Epithelial cell of esophagus (primary cell): Measurements from ENCODE around the gene MTURN.

ENCODE experiments used
- DNase-seq: peaks from one replicate; pipeline ENCODE4 v3.0.0; 2010; ENCODE audit warnings: low read depth
- H3K4me3 ChIP-seq: 2 replicates; pipeline ENCODE4 v1.5.1; 2011; ENCODE audit warnings: mild to moderate bottlenecking, low read length, control low read depth
- CTCF ChIP-seq: IDR thresholded peaks from 2 replicates; pipeline ENCODE4 v1.5.1; 2011; ENCODE audit warnings: low read depth, mild to moderate bottlenecking, low read length, control low read depth, inconsistent platforms; ENCODE audit not compliant: insufficient read depth; ENCODE audit errors: missing control alignments

Gene MTURN

GRCh38 chr7:30159698-30160143 is 24.9 kb downstream of the MTURN start:
- peak; percentile 27 for TF ChIP-seq CTCF
- peak; percentile 46 for DNase-seq
- H3K4me3 ChIP-seq, result no peak overlapping the region

GRCh38 chr7:30160329-30160728 is 25.5 kb downstream of the MTURN start:
- TF ChIP-seq CTCF, result no peak
- H3K4me3 ChIP-seq, result no peak overlapping the region
- no peak for DNase-seq

- TF ChIP-seq CTCF, result no peak
- DNase-seq, result no peak
- H3K4me3 ChIP-seq, result no peak overlapping the region
Observed at GRCh38 chr7:30162133-30162532, 27.3 kb downstream of the MTURN start.

- peak overlapping the region; percentile 11 for H3K4me3 ChIP-seq
- peak; percentile 86 for DNase-seq
- no peak for TF ChIP-seq CTCF
Observed at GRCh38 chr7:30162622-30163124, 27.9 kb downstream of the MTURN start.

GRCh38 chr7:30163231-30163894 is 28.6 kb downstream of the MTURN start:
- H3K4me3 ChIP-seq, result no peak overlapping the region
- peak; percentile 94 for DNase-seq
- TF ChIP-seq CTCF, result no peak

GRCh38 chr7:30164567-30164966 is 29.8 kb downstream of the MTURN start:
- peak; percentile 82 for DNase-seq

More at GRCh38 chr7:30164567-30164966, 29.8 kb downstream of the MTURN start:
- no peak overlapping the region for H3K4me3 ChIP-seq
- peak; percentile 65 for TF ChIP-seq CTCF
